Frontal cortex (tissue), 4 donors: ENCODE data around the gene TCERG1L. TPM values are rescaled to one million over a fixed set of nuclear protein-coding genes. Genes with fewer than 3 reads are reported as not detected.

Source experiments
- DNase-seq, 2 donors: peaks; one replicate each; pipeline ENCODE4 v3.0.0; 2012; ENCODE audit warnings: low spot score in 2 of 2
- FAIRE-seq: peaks from 2 replicates; lab custom pipeline; 2012; peaks lifted over from hg19 to GRCh38; lab: Jason Lieb, UNC
- total RNA-seq: library from RNA; depleted of rRNA; stranded (reverse); fragments of >200 nt; gene quantifications from one replicate; pipeline ENCODE4 v1.2.3, GENCODE V29; 2014
- donor health status: control.
- donor health status: control.
- donor health status: control.

Gene TCERG1L
- total RNA-seq, 1 donor from 2014 or later, result 2.0 TPM

- FAIRE-seq, result no peak
- no peak for DNase-seq
These were observed 97.6 kb downstream of the TCERG1L start for GRCh38 chr10:131213741-131214505.

DNA sequence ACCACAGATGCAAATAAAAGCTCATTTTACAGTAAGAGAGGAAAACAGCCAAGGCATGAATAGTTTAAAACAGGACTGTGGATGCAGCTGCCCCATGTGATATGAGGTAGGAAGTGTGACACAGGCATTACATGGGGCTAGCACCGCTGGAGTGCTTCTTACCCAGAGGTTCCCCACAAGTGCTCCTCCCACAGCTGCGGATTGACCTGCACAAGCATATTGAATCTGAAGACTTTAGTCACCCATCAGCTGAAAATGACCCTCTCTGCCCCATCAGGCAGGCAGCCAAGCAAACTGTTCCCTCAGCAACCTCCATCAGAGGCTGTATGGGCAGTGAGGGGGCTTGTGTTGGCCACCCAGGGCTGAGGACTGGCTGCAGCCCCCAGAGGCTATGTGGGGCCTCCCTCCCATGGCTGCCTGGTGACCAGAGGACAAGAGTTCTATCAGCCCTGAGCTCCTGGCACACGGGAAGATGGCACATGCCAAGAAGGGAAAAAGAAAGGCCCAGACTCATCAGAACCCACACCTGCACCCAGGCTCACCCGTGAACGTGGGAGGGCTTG lies 98.7 kb downstream of the TCERG1L start:
- DNase-seq (no peak), FAIRE-seq (no peak)

DNA sequence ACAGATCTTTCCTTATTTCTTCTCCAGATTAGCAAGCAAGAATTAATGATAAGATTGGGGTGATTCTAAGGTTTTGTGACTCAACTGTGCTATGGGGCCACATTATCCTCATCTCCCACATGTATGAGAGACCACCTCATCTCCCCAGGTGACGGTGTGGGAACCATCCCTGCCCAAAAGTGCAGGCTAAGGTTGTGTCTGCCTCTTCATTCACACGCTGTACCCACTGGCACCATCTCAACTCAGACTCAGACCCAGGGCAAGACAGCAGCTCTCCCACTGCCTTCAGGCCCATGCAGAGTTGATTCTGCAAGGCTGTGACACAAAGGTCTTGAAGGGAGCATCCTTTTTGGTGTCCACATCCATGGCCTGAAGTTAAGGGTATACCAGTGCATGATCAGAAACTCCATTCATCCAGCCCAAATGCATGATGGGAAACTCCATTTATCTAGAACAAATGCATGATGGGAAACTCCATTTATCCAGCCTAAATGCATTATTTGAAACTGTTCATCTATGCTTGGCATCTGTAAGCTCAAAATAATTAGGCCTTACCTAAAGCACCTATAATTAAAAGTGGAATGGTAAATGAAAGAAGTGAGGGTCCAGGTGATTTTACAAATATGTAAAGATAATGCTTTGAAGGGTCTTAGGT lies 99.4 kb downstream of the TCERG1L start:
- FAIRE-seq (no peak), DNase-seq (no peak)

DNA sequence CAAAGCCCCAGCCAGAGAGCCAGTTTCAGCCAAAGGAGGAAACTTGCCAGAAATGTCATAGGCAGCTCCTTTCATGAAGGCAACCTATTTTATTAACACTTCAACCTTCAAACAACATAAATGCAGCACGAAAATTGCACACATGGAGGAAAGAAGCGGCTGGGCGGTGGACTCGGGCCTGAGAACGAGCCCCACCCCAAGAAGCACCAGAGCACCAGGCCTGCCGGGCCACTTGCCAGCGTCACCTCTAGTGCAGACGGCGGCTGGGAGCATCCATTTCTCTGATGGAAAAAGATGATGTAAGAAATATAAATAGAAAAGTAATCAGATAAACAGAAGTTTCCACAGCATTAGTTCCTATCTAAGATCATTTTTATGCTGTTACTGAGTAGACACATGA lies 100.0 kb downstream of the TCERG1L start:
- FAIRE-seq (no peak), DNase-seq (no peak)

DNA sequence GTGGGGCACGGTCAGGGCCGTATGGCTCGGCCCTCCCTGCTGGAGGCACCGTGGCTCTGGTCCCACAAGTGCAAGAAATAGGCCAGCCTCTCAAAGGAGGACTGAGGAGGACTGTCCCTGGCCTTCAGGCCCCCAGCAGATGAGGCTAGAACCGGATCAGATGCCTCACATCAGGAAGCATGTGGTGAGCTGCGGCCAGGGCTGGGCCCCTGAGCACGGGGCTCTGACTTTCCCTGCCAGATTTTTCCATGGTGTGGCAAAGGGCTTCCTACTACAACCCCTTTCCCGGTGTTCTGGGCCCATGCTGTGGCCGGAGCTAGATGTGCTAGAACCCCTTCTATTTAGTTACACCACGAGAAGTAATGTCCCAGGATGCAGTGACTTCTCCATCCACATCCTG lies 100.4 kb downstream of the TCERG1L start:
- DNase-seq (no peak), FAIRE-seq (no peak)

DNA sequence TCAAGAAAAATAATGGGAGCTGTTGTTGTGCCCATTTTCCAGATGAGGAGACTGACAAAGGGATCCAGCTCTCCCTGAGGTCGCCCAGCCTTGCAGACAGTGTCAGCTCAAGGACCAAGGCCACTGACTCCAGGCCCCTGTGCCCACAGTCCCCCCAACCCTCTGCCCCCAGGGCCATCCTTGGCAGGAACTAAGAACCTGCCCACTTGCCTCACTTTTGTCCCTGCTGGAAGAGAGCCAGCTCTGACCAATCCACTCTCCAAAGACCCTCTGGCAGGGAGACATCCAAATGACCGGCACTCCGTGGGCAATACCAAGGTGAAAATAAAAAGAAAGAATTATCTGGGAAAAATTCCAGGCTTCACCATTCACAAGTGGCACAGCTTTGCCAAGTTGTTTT lies 101.3 kb downstream of the TCERG1L start:
- DNase-seq (no peak), FAIRE-seq (no peak)

GRCh38 chr10:131207584-131208532 lies 103.7 kb downstream of the TCERG1L start:
- FAIRE-seq (no peak), DNase-seq (no peak)

GRCh38 chr10:131207176-131207575 lies 104.3 kb downstream of the TCERG1L start:
- DNase-seq (no peak), FAIRE-seq (no peak)

- no peak for FAIRE-seq
These were observed 105.2 kb downstream of the TCERG1L start for GRCh38 chr10:131206111-131206995.

DNA sequence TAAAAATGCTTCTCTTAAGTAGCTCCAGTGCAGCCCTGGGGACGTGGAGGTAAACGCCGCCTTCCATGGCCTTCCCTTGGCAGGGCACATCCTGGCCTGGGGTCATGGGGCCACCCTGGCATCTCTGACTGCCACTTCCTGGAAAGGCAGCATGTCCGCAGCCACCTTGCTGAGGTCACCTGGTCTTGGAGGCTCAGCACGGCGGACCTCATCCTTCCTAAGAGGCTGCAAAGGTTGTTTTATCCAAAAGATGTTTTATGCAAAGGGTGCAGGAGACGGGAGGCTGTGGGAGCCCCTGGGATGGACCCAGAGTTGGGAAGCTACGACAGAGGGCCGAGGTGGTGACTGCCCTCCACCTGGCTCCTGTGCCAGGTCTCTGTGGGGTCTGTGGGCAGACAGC lies 106.0 kb downstream of the TCERG1L start:
- DNase-seq (no peak), FAIRE-seq (no peak)

More at GRCh38 chr10:131206111-131206995, 105.2 kb downstream of the TCERG1L start:
- DNase-seq, result no peak

GRCh38 chr10:131204406-131205152 lies 106.9 kb downstream of the TCERG1L start:
- no peak for FAIRE-seq
- no peak for DNase-seq

- DNase-seq (no peak), FAIRE-seq (no peak)
These were observed 107.8 kb downstream of the TCERG1L start for GRCh38 chr10:131203456-131204357.

DNA sequence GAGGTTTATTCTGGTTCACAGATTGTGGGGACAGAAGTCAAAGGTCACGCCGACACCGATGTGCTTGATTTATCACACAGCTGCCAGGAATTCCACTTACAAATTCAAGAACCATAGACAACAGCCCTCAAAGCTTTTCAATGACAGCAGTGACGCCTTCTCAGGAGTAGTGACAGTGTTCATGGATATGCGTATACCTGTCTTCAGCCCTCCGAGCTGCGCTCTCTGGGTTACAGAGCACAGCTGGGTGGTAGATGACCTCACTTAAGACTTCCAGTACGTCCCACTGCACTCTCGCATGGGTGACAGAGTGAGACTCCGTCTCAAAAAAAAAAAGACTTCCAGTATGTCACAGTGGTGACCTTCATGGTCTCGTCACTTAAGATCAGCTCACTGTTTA lies 108.5 kb downstream of the TCERG1L start:
- no peak for DNase-seq
- FAIRE-seq, result no peak

- no peak for DNase-seq
- no peak for FAIRE-seq
These were observed 109.6 kb downstream of the TCERG1L start for GRCh38 chr10:131201741-131202515.

GRCh38 chr10:131200856-131201470 lies 110.6 kb downstream of the TCERG1L start:
- no peak for DNase-seq
- FAIRE-seq, result no peak

GRCh38 chr10:131199646-131200045 lies 111.9 kb downstream of the TCERG1L start:
- DNase-seq, result no peak
- no peak for FAIRE-seq
